Measurements from ENCODE around the gene SEL1L2. TPM values are rescaled to one million over a fixed set of nuclear protein-coding genes. Genes with fewer than 3 reads are reported as not detected.

Gene SEL1L2
- polyA plus RNA-seq, 3 donors, result not detected

DNA sequence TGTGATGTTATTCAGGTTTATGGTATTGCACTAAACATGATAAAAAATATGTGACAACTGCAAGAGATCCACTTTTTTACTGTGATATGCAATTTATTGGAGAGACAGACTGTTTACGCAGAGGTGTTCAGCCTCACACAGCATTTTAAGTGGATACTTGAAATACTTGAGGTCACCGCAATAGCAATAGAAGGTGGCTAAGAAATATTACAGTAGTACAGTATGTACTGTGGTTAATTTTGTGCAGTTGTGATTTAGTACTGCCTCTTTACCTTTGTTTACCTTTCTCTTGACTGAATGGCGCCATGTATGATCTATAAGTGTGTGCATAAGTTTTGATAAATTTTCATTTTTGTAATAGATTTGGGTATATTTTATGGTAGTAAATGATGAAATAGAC is 22.3 kb upstream of the SEL1L2 start:
- Histone ChIP-seq H3K27ac (ENCODE audit: low read depth in 1 of 2, low read length in 2 of 2) (no peak overlapping the region), H3K79me2 (ENCODE audit: insufficient read depth, low read length) (no peaks in the 10 kb centered on the region), H2AFZ (ENCODE audit: insufficient read depth, low read depth, low read length, poor library complexity, severe bottlenecking) (no peak overlapping the region), H3K9me3 (replicated peaks in 1 of 2; ENCODE audit: control insufficient read depth in 1 of 2, insufficient read depth in 1 of 2, low read length in 2 of 2) (peaks cover 10 to 14% of the 10 kb centered on the region in 2 donors), H4K20me1 (ENCODE audit: insufficient read depth, low read length) (no peaks in the 10 kb centered on the region), H3K4me1 (ENCODE audit: control insufficient read depth in 1 of 2, insufficient read depth in 2 of 2, low read length in 2 of 2) (no peaks in the 10 kb centered on the region), H3K27me3 (ENCODE audit: control insufficient read depth in 2 of 2, insufficient read depth in 2 of 2, low read length in 2 of 2) (no peaks in the 10 kb centered on the region), H3K4me2 (replicated peaks; ENCODE audit: extremely low read depth, low read length, poor library complexity, severe bottlenecking) (no peak overlapping the region), H3K36me3 (replicated peaks in 1 of 2; ENCODE audit: control insufficient read depth in 1 of 2, insufficient read depth in 2 of 2, low read length in 2 of 2) (no peaks in the 10 kb centered on the region), H3K4me3 (replicated peaks in 1 of 3; ENCODE audit: low read depth in 2 of 3, low read length in 3 of 3) (no peak overlapping the region), H3K9ac (ENCODE audit: insufficient read depth, low read length, poor library complexity, severe bottlenecking) (no peak overlapping the region)
- intact Hi-C loops (cut with micrococcal nuclease), result no loop called here
- Mint-ChIP-seq H3K4me3 (no peak overlapping the region), H3K27ac (no peak overlapping the region), H3K27me3 (ENCODE audit: low read depth in 3 of 3) (peaks cover 0 to 1% (median 0%) of the 10 kb centered on the region in 3 donors), H3K4me1 (no peaks in the 10 kb centered on the region), H3K9me3 (peaks cover 4 to 23% (median 13%) of the 10 kb centered on the region in 7 donors), H3K36me3 (no peaks in the 10 kb centered on the region)
- TF ChIP-seq, protein P1, sequence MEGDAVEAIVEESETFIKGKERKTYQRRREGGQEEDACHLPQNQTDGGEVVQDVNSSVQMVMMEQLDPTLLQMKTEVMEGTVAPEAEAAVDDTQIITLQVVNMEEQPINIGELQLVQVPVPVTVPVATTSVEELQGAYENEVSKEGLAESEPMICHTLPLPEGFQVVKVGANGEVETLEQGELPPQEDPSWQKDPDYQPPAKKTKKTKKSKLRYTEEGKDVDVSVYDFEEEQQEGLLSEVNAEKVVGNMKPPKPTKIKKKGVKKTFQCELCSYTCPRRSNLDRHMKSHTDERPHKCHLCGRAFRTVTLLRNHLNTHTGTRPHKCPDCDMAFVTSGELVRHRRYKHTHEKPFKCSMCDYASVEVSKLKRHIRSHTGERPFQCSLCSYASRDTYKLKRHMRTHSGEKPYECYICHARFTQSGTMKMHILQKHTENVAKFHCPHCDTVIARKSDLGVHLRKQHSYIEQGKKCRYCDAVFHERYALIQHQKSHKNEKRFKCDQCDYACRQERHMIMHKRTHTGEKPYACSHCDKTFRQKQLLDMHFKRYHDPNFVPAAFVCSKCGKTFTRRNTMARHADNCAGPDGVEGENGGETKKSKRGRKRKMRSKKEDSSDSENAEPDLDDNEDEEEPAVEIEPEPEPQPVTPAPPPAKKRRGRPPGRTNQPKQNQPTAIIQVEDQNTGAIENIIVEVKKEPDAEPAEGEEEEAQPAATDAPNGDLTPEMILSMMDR (IDR thresholded peaks at IDR 0.05), result no peak
- WGBS (ENCODE audit: insufficient coverage), result 100% methylated on average over 2 of the region's 3 CpGs
- no peak for DNase-seq

DNA sequence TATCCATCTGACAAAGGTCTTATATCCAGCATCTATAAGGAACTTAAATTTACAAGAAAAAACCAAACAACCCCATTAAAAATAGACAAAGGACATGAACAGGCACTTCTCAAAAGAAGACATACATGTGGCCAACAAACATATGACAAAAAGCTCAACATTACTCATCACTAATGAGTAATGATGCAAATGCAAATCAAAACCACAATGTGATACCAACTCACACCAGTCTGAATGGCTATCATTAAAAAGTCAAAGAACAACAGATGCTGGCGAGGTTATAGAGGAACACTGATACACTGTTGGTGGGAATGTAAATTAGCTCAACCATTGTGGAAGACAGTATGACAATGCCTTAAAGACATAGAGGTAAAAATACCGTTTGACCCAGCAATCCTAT is 18.8 kb upstream of the SEL1L2 start:
- no peaks in the 10 kb centered on the region for H3K36me3 Mint-ChIP-seq
- H3K9me3 Mint-ChIP-seq, result peaks cover 2 to 15% (median 7%) of the 10 kb centered on the region in 7 donors
- Histone ChIP-seq H3K27me3 (ENCODE audit: control insufficient read depth in 2 of 2, insufficient read depth in 2 of 2, low read length in 2 of 2) (no peaks in the 10 kb centered on the region), H3K9me3 (replicated peaks in 1 of 2; ENCODE audit: control insufficient read depth in 1 of 2, insufficient read depth in 1 of 2, low read length in 2 of 2) (peaks cover 9 to 10% of the 10 kb centered on the region in 2 donors), H4K20me1 (ENCODE audit: insufficient read depth, low read length) (no peaks in the 10 kb centered on the region), H3K27ac (ENCODE audit: low read depth in 1 of 2, low read length in 2 of 2) (no peak overlapping the region), H3K4me1 (ENCODE audit: control insufficient read depth in 1 of 2, insufficient read depth in 2 of 2, low read length in 2 of 2) (no peaks in the 10 kb centered on the region), H3K4me3 (replicated peaks in 1 of 3; ENCODE audit: low read depth in 2 of 3, low read length in 3 of 3) (no peak overlapping the region), H3K36me3 (replicated peaks in 1 of 2; ENCODE audit: control insufficient read depth in 1 of 2, insufficient read depth in 2 of 2, low read length in 2 of 2) (no peaks in the 10 kb centered on the region), H2AFZ (ENCODE audit: insufficient read depth, low read depth, low read length, poor library complexity, severe bottlenecking) (no peak overlapping the region), H3K79me2 (ENCODE audit: insufficient read depth, low read length) (no peaks in the 10 kb centered on the region), H3K4me2 (replicated peaks; ENCODE audit: extremely low read depth, low read length, poor library complexity, severe bottlenecking) (no peak overlapping the region), H3K9ac (ENCODE audit: insufficient read depth, low read length, poor library complexity, severe bottlenecking) (no peak overlapping the region)
- H3K4me1 Mint-ChIP-seq, result no peaks in the 10 kb centered on the region
- H3K27me3 Mint-ChIP-seq (ENCODE audit: low read depth in 3 of 3), result peaks cover 0 to 3% (median 0%) of the 10 kb centered on the region in 3 donors
- DNase-seq, result no peak
- TF ChIP-seq, protein P1 (IDR thresholded peaks at IDR 0.05), result no peak
- no CpG with 5 or more reads among the region's 2 CpGs for whole genome bisulfite sequencing (ENCODE audit: insufficient coverage)
- intact Hi-C loops (cut with micrococcal nuclease), result no loop called here
- H3K4me3 Mint-ChIP-seq, result no peak overlapping the region
- H3K27ac Mint-ChIP-seq, result no peak overlapping the region
